ENCODE measurements around the gene EML1. TPM values are rescaled to one million over a fixed set of nuclear protein-coding genes. Genes with fewer than 3 reads are reported as not detected.

Gene EML1, protein sequence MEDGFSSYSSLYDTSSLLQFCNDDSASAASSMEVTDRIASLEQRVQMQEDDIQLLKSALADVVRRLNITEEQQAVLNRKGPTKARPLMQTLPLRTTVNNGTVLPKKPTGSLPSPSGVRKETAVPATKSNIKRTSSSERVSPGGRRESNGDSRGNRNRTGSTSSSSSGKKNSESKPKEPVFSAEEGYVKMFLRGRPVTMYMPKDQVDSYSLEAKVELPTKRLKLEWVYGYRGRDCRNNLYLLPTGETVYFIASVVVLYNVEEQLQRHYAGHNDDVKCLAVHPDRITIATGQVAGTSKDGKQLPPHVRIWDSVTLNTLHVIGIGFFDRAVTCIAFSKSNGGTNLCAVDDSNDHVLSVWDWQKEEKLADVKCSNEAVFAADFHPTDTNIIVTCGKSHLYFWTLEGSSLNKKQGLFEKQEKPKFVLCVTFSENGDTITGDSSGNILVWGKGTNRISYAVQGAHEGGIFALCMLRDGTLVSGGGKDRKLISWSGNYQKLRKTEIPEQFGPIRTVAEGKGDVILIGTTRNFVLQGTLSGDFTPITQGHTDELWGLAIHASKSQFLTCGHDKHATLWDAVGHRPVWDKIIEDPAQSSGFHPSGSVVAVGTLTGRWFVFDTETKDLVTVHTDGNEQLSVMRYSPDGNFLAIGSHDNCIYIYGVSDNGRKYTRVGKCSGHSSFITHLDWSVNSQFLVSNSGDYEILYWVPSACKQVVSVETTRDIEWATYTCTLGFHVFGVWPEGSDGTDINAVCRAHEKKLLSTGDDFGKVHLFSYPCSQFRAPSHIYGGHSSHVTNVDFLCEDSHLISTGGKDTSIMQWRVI
- 1 to 10 TPM in 1 of 2 donors, not detected in 1; 2.2 TPM for total RNA-seq

DNA sequence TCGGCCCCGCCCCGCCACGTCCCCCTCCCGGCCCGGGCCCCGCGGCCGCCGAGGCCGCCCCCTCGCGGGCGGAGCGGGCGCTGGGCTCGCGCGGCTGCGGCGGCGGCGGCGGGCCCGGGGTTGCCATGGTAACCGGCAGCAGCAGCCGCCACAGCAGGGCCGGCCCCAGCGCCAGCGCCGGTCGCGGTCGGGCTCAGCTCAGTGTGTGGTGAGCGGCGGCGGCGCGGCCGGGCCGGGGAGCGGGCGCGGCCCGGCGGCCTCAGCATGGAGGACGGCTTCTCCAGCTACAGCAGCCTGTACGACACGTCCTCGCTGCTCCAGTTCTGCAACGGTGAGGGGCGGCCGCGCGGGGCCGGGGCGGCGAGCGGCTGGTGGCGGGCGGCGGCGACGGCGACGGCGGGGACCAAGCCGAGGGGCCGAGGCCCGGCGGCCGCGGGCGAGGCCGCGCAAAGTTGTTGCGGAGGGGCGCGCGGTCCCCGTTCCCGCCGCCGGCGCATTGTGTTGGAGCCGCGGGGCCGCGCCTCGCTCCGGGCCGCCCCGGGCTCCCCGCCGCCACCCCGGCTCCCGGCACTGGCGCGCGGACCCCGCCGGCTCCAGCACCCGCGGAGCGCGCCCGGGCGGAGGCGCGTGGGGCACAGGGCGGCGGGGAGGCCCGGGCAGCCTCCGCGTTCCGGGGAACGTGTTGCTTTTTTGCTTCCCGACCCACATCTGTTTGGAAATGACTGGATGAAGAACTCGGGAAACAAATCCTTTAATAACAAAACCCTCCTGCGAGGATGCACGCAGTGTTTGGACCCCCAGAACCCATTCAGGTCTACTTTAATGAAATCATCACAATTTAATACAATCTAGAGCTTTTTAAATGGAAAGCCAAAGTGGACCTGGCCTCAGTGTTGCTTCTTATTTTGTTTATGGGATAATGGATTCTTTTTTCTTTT, at the start of gene EML1:
TSS of gene EML1 (plus strand) at position 201 of the 938 bp plus-strand sequence. CDS start at position 265, 64 bp downstream.
- no peaks in the 10 kb centered on the region for H3K9me3 Mint-ChIP-seq
- H3K36me3 Mint-ChIP-seq = no peaks in the 10 kb centered on the region
- DNase-seq (ENCODE audit: low spot score in 2 of 2) (peak; percentile 75 to 82), ATAC-seq (peak; percentile 96 to 97)
- peak within 1 kb of the TSS in 1 of 2 donors; percentile 41 for H3K27ac Mint-ChIP-seq

DNA sequence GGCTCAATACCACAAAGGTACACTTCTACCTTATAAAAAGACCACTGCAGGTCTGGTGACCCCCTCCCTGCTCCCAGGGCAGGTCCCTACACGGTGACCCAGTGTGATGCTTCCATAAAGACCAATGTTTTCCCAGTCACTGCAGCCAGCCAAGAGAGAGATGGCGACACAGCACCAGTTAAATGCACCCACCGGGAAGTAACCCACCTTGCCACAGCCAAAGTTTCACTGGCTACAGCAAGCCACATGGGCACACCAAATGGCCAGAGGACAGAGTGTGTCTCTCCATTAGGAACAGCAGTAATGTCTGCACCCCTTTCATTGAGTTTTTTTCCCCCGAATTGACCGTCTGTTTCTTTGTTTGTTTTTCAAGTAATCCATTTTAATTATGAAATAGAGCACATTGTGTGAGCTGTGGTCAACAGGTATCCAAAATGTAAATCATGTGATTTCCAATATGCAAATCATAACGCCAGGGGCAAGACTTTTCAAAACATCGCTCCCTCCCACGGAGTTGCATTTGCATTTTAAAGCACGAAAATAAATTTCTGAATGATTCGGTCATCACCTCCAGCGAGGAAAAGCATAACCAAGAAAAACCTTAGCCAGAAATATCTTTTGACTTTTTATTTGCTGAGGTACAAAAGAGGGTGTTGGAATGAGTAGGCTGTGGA, 48.9 kb upstream of the EML1 start:
- Mint-ChIP-seq H3K9me3 (no peaks in the 10 kb centered on the region), H3K36me3 (no peaks in the 10 kb centered on the region), H3K27ac (no peak overlapping the region)
- DNase-seq (ENCODE audit: low spot score in 2 of 2) = no peak
- no peak for ATAC-seq

DNA sequence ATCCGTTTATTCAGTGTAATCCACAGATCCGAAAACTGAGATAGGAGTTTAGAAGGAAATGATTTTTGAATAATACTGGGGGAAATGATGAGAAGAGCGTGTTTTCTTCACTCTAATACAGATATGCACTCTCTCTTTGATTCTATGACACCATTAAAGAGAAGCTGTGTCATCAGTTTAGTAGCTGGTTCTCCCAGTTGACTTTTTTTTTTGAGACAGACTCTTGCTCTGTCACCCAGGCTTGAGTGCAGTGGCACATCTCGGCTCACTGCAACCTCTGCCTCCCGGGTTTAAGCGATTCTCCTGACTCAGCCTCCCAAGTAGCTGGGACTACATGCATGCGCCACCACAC, 48.4 kb upstream of the EML1 start:
- Mint-ChIP-seq H3K9me3 (no peaks in the 10 kb centered on the region), H3K27ac (no peak overlapping the region), H3K36me3 (no peaks in the 10 kb centered on the region)
- DNase-seq (ENCODE audit: low spot score in 2 of 2) (no peak), ATAC-seq (no peak)

DNA sequence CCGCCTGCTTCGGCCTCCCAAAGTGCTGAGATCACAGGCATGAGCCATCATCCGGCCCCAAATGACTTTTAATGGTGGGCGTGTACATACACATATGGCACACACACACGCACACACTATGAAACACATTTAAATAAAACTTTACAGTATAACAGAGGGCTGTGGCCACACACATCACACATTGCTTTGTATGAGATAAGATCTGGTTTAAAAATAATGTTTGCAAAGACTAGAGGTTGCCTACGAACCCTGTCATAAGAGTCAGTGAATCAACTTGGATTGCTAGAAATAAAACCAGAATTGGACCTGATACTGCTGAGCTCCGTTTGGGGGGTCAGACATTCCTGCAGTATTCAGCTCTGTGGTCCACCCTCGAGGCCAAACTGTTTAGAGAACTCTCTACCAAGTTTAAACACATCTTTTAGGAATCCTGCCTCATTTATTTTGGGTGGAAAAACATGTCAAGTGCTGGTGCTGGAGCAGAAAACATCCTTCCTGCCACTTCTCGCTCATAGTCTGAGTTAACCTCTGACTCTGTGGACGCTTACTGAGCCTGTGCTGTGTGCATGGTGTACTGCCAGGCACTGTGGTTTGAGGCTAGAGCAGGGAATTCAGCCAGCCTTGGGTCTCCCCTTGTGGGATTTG, 47.8 kb upstream of the EML1 start:
- Mint-ChIP-seq H3K27ac (no peak overlapping the region), H3K36me3 (no peaks in the 10 kb centered on the region), H3K9me3 (no peaks in the 10 kb centered on the region)
- DNase-seq (ENCODE audit: low spot score in 2 of 2) = no peak
- ATAC-seq = no peak

DNA sequence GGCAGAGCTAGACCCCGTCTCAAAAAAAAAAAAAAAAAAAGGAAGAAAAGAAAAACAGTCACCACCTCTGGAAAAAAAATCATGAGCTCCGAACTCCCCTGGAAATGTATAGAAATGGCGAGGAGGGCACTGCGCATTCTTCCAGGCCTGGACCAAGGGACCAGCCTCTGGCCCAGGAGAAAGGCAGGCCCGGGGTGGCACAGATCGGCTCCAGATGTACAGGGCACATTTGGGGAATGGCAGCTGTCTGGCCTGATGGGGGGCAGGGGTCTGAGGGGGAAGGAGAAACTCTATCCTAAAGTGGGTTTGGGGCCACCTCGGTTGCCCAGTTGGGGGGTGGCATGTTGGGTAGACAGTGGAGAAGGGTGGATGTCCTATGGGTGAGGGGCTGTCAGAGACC, 46.0 kb upstream of the EML1 start:
- H3K9me3 Mint-ChIP-seq = no peaks in the 10 kb centered on the region
- no peaks in the 10 kb centered on the region for H3K36me3 Mint-ChIP-seq
- ATAC-seq (no peak), DNase-seq (ENCODE audit: low spot score in 2 of 2) (no peak)
- peak overlapping the region; percentile 25 to 36 for H3K27ac Mint-ChIP-seq

DNA sequence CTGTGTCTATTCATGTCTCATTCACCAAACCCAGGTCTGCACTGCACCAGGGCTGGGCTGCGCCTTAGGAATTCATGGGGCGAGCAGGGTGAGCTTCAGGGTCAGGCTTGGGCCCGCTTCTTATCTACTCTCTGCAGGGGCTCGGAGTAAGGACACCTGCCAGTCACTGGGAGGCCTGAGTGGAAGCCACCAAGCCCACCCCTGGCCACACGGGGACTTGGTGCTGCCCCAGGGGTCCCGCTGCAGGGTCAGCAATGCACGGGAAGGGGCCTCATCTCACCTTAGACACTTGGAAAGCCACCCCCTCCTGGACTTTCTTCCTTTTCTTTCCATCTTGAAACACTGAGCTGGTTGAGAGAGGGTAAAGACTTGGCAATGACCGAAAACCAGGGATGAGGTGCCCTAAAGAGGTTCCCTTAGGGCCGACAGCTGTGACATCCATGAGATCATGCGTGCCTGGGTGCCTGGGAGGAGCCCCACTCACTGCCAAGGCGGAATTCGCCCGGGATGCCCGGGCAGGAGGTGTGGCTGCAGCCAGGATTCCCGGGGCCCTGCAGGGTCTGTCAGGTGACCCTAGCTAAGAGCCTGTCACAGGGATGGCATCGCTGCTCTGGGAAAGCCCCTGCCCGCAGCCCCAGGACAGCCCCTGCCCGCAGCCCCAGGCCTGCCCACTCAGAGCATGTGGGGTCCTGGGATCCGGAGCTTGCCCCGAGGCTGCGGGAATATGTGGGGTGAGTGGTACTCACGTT, 45.5 kb upstream of the EML1 start:
- DNase-seq (ENCODE audit: low spot score in 2 of 2) (no peak), ATAC-seq (no peak)
- Mint-ChIP-seq H3K27ac (peak overlapping the region in 1 of 2 donors; percentile 25), H3K36me3 (no peaks in the 10 kb centered on the region), H3K9me3 (no peaks in the 10 kb centered on the region)

DNA sequence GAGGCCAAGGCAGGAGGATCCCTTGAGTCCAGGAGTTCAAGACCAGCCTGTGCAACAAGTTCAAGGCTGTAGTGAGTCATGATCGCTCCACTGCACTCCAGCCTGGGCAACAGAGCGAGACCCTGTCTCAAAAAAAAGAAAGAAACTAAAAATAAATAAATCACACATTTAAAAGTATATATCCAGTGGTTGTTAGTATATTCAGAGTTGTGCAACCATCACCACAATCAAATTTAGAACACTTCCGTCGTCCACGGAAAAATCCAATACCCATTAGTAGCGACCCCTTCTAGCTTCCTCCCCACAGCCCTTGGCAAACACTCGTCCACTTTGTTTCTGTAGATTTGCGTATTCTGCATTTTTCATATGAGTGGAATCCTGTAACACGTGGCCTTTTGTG, 44.7 kb upstream of the EML1 start:
- no peaks in the 10 kb centered on the region for H3K36me3 Mint-ChIP-seq
- H3K27ac Mint-ChIP-seq = no peak overlapping the region
- no peaks in the 10 kb centered on the region for H3K9me3 Mint-ChIP-seq
- DNase-seq (ENCODE audit: low spot score in 2 of 2) (no peak), ATAC-seq (no peak)

DNA sequence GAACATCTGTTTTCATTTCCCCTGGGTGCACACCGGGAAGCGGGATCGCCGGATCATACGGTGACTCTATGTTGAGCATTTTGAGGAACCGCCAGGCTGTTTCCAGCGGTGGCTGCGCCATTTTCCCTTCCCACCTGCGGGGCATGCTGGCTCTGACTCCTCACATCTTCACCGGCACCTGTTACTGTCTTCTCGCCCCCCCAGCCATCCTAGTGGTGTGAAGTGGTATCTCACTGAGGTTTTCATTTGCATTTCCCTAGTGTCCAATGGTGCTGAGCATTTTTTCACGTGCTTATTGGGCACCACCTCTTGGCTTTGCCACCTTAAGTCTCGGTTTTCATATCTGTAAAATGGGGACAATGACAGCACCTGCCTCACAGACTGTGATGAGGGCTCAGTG, 44.1 kb upstream of the EML1 start:
- Mint-ChIP-seq H3K36me3 (no peaks in the 10 kb centered on the region), H3K9me3 (no peaks in the 10 kb centered on the region), H3K27ac (no peak overlapping the region)
- no peak for ATAC-seq
- no peak for DNase-seq (ENCODE audit: low spot score in 2 of 2)

DNA sequence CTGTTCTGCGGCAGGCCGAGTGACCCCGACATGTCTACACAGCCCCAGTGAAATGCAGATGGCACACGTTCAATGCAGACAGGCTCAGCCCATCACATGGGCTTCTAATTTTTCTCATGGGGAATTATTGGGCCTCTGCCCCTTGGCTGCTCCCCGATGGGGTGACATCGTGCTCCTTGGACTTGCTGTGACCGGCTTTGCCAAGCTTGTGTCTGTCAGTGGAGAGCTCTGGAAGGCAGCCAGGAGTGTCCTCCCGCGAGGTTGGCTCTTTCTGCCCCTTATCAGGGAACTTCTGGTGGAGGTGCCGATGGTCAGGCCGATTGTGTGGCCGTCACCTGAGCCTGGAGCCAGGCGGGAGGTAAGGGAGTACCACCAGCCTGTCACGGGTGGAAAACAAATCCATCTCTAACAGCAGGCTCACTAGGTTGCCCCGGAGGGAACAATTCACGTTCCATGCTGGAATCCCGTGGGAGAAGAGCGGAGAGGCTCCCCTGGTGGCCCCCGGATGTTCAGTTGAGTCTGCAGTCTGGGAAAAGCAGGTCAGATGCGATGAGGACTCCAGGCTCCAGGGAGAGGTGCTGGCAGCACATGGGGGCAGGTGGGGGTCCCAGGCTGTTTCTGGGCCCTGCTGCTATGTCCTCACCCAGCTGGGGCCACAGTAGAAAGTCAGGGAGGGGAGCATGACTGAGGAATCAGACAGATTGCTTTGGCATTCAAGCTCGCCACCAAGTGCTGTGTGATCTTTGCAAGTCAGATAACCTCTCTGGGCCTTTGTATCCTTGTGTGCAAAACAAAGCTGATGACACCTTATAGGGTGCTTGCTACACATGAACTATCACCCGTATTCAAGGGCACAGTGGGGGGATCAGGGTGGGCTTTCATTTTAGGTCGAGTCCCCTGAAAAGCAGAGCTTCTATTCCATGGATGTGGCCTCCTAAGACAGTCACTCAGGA, 43.2 kb upstream of the EML1 start:
- Mint-ChIP-seq H3K27ac (no peak overlapping the region), H3K36me3 (no peaks in the 10 kb centered on the region)
- ATAC-seq = no peak

DNA sequence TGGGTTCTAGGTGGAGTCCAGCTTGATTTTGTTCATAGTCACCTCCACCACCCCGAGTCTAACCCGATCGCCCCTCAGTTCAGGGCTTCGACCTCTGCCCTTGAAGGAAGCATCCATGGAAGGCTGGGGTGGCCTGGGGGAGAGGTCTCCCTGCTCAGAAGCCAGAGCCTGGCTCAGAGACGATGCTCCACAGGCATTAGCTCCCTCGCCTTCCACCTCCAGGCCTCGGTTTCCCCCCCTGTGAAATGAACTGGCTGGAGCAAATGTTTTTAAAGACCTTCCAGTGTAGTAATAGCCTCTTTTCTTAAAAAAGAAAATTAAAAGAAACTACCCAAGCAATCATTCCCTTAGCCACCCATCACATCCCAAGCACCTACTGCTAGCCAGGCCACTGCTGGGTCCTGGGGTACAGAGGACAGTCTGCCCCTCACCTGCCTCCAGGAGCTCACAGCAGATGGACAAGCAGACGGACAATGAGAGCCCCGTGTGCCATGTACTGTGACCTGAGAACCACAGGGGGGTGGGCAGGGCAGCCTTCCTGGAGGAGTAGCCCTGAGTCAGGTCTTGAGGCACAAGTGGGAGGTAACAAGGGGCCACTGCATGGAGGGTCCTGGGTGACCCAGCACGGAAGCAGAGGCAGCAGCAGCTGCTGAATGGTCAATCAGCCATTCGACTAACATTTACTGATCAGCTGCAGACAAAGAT, 42.3 kb upstream of the EML1 start:
- ATAC-seq (no peak), DNase-seq (ENCODE audit: low spot score in 2 of 2) (no peak)
- Mint-ChIP-seq H3K27ac (no peak overlapping the region), H3K36me3 (no peaks in the 10 kb centered on the region), H3K9me3 (no peaks in the 10 kb centered on the region)

More for the DNA sequence above, 43.2 kb upstream of the EML1 start:
- no peaks in the 10 kb centered on the region for H3K9me3 Mint-ChIP-seq
- DNase-seq (ENCODE audit: low spot score in 2 of 2) = no peak

DNA sequence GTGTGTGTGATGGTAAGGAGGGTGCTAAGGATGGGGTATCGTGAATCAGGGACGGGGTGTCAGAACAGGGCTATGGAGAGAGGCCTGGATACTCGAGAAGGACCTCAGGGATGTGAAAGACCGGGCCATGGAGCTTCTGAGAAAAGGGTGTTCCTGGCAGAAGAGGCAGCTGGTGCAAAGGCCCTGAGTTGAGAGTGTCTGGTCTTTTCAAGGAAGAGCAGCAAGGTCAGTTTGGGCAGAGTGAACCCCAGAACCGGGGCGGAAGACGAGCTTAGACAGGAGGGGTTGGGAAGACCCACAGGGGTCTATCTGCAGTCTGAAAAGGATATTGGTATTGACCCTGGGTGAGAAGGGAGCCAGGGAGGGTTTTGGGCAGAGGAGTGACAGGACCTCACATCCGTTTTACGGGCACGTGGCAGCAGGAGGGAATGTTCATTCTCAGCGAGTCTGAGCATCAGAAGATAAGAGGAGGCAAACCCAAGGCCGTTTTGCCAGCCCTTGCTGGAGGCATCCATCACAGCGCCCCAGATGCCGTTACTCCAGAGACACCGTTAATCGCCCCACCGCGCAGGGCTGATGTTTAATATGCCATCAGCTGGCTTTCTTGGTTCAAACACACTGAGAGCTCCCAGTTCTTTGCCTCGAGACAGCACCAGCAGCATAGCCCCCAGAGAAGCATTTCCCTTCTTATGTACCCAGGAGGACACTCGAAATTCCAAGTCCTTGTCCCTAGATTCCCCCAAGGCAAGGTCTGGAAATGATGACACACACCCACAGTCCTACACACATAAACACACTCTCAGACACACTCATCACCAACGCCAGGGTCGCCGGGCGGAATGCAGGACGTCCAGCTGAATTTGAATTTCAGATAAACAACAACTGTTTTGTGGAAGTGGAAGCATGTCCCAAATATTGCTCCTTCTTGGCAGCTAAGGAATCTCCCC, 41.4 kb upstream of the EML1 start:
- Mint-ChIP-seq H3K36me3 (no peaks in the 10 kb centered on the region), H3K27ac (peak overlapping the region in 1 of 2 donors; percentile 44), H3K9me3 (no peaks in the 10 kb centered on the region)
- no peak for ATAC-seq
- DNase-seq (ENCODE audit: low spot score in 2 of 2) = no peak

DNA sequence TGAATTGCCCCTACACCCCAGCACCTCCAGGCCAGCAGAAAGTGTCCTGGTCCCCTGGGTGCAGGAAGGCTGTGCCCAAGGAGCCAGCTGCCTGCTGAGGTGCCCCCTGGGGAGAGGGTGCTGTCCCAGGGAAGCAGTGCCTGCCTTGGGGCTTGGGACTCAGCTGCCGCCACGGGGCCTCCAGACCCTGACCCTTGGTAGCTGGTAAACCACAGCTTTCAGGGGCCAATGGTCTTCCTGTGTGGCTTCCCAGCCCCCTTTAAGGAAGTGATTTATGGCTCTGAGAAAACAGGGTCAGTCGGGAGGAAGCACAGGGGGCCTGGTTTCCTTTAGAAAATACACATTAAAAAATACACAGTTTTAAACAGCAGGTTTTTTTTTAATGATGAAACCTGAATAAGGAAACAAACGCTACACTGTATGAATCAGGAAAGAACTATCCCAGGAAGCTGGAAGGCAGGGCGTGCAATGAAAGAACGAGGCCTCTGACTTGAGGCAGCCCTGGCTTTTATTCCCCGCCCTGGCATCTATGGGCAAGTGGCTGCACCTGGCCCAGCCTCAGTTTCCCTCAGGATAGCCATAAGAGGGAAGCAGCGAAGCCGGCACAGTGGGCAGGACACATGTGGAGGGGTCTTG, 40.6 kb upstream of the EML1 start:
- Mint-ChIP-seq H3K36me3 (no peaks in the 10 kb centered on the region), H3K9me3 (no peaks in the 10 kb centered on the region), H3K27ac (no peak overlapping the region)
- no peak for DNase-seq (ENCODE audit: low spot score in 2 of 2)
- ATAC-seq = no peak

All from activated naive CD4-positive, alpha-beta T cell treated with anti-CD3 and anti-CD28 coated beads, Interleukin-2, amount 50 U/mL, for 72 hours (primary cell).